Hepatocyte (in vitro differentiated cells): ENCODE results near the gene BCAS3. TPM values are rescaled to one million over a fixed set of nuclear protein-coding genes. Genes with fewer than 3 reads are reported as not detected.

Experiments used
- DNase-seq: peaks from one replicate; pipeline ENCODE4 v3.0.0-alpha.2; 2016; ENCODE audit warnings: low spot score
- H2AFZ ChIP-seq: fragments of 200-600 bp; sonication (generic); 2 replicates; pipeline ENCODE4 v1.6.0; 2016; ENCODE audit warnings: antibody characterized with exemption, mild to moderate bottlenecking
- H3K27ac ChIP-seq: fragments of 200-600 bp; sonication (generic); 2 replicates; pipeline ENCODE4 v1.5.1; 2016; ENCODE audit warnings: mild to moderate bottlenecking
- H3K27me3 ChIP-seq: fragments of 200-600 bp; sonication (generic); 2 replicates; pipeline ENCODE4 v1.6.1; 2016
- H3K36me3 ChIP-seq: fragments of 200-600 bp; sonication (generic); replicated peaks from 2 replicates; pipeline ENCODE4 v1.5.1; 2016; ENCODE audit warnings: low read depth; ENCODE audit not compliant: insufficient read depth
- H3K4me1 ChIP-seq: fragments of 200-600 bp; sonication (generic); 2 replicates; pipeline ENCODE4 v1.5.1; 2016; ENCODE audit warnings: mild to moderate bottlenecking, moderate library complexity; ENCODE audit not compliant: insufficient read depth
- H3K4me2 ChIP-seq: fragments of 200-600 bp; sonication (generic); 2 replicates; pipeline ENCODE4 v1.6.0; 2016
- H3K4me3 ChIP-seq: fragments of 200-600 bp; sonication (generic); 2 replicates; pipeline ENCODE4 v1.5.1; 2016; ENCODE audit warnings: mild to moderate bottlenecking
- H3K79me2 ChIP-seq: fragments of 200-600 bp; sonication (generic); 2 replicates; pipeline ENCODE4 v1.6.0; 2017; ENCODE audit warnings: mild to moderate bottlenecking
- H3K9me2 ChIP-seq: fragments of 200-600 bp; sonication (generic); replicated peaks from 2 replicates; pipeline ENCODE4 v1.6.0; 2017; ENCODE audit warnings: mild to moderate bottlenecking; ENCODE audit not compliant: insufficient read depth
- H3K9me3 ChIP-seq: fragments of 200-600 bp; sonication (generic); 2 replicates; pipeline ENCODE4 v1.5.1; 2016; ENCODE audit warnings: low read depth, mild to moderate bottlenecking
- H4K20me1 ChIP-seq: fragments of 200-600 bp; sonication (generic); 2 replicates; pipeline ENCODE4 v1.6.0; 2016; ENCODE audit warnings: mild to moderate bottlenecking; ENCODE audit not compliant: insufficient read depth, poor library complexity, severe bottlenecking
- EZH2 ChIP-seq: fragments of 200-600 bp; sonication (generic); IDR thresholded peaks from 2 replicates; pipeline ENCODE4 v1.6.1; 2016; ENCODE audit warnings: antibody characterized with exemption, mild to moderate bottlenecking, borderline replicate concordance
- EZH2phosphoT487 ChIP-seq: fragments of 200-600 bp; sonication (generic); IDR thresholded peaks from one replicate; pipeline ENCODE4 v1.6.1; 2018; ENCODE audit warnings: antibody characterized with exemption, mild to moderate bottlenecking, low read depth, moderate library complexity; ENCODE audit not compliant: unreplicated experiment, severe bottlenecking
- WGBS: methylation state at CpG from one replicate; pipeline ENCODE4 v1.1.6; 2016; ENCODE audit warnings: low lambda C conversion rate; ENCODE audit errors: missing lambda C conversion rate; 5-methylcytosine and 5-hydroxymethylcytosine counted together
- polyA plus RNA-seq: library from polyadenylated mRNA; unstranded; fragments of >200 nt; fragmentation: Nextera tagmentation; extraction: Ambion mirVana; gene quantifications from 2 replicates; pipeline ENCODE4 v1.2.1, GENCODE V29; 2016
- total RNA-seq: library from RNA; depleted of rRNA; stranded (reverse); fragments of >200 nt; gene quantifications from 2 replicates; pipeline ENCODE4 v1.2.3, GENCODE V29; 2014
- TF ChIP-seq, protein P1 (sequence below): fragments of 200-600 bp; sonication (generic); IDR thresholded peaks from 2 replicates; pipeline ENCODE4 v1.5.1; 2016; ENCODE audit warnings: antibody characterized with exemption, mild to moderate bottlenecking; ENCODE audit not compliant: poor library complexity

Gene BCAS3
- total and polyA plus RNA-seq, 2 experiments from 2014 or later, result 16.5 to 58.8 TPM

DNA sequence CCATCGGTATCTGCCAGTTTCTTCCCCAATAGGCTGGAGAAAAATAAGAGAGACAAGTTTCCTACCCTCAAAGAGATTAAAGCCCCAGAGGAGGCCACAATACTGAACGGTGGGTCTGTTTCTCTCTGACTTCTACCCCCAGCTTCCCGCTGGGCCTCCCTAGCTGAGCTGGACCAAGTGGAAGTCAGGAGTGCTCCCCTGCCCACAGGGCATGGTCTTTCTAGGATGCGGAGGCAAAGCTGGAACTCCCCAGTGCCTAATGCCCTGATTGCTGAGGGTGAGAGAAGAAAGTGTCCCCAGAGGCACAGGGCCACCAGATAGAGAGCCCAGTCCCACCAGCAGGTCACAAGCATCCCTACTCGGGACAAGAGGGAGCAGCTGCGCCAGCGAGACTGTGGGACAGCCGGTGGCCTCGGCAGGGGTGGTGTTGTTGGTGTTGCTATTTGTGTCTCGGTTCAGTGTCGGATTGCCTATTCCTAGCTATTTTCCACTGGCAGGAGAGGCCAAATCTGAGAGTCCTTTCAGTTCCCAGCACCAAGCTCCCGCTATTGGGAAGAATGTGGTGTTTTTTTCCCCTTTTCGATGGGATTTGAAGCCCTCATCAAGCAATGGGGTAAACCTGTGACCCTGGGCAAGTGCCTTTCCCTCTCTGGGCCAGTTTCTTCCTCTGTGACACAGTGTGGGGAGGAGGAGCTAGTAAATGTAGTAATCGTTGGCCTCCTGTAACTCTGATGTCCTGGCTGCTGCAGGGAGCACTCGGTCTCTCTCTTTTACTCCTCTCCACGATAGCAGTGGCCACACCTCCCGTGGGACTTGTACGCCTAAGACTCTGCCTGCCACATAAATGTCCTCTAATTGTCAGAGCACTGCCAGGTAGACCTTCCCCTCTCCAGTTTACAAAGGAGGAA lies 699.5 kb downstream of the BCAS3 start:
- Histone ChIP-seq H3K36me3 (no peaks in the 10 kb centered on the region), H3K4me3 (no peak overlapping the region), H4K20me1 (no peaks in the 10 kb centered on the region), H2AFZ (no peak overlapping the region), H3K4me2 (no peak overlapping the region), H3K9me2 (no peaks in the 10 kb centered on the region), H3K79me2 (no peaks in the 10 kb centered on the region), H3K27ac (no peak overlapping the region), H3K27me3 (no peaks in the 10 kb centered on the region), H3K4me1 (no peaks in the 10 kb centered on the region), H3K9me3 (no peaks in the 10 kb centered on the region)
- no peak for DNase-seq
- TF ChIP-seq, protein P1, sequence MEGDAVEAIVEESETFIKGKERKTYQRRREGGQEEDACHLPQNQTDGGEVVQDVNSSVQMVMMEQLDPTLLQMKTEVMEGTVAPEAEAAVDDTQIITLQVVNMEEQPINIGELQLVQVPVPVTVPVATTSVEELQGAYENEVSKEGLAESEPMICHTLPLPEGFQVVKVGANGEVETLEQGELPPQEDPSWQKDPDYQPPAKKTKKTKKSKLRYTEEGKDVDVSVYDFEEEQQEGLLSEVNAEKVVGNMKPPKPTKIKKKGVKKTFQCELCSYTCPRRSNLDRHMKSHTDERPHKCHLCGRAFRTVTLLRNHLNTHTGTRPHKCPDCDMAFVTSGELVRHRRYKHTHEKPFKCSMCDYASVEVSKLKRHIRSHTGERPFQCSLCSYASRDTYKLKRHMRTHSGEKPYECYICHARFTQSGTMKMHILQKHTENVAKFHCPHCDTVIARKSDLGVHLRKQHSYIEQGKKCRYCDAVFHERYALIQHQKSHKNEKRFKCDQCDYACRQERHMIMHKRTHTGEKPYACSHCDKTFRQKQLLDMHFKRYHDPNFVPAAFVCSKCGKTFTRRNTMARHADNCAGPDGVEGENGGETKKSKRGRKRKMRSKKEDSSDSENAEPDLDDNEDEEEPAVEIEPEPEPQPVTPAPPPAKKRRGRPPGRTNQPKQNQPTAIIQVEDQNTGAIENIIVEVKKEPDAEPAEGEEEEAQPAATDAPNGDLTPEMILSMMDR, result no peak
- TF ChIP-seq EZH2phosphoT487 (no peak), EZH2 (no peak)
- 92% methylated on average over 18 of the region's 18 CpGs for WGBS

DNA sequence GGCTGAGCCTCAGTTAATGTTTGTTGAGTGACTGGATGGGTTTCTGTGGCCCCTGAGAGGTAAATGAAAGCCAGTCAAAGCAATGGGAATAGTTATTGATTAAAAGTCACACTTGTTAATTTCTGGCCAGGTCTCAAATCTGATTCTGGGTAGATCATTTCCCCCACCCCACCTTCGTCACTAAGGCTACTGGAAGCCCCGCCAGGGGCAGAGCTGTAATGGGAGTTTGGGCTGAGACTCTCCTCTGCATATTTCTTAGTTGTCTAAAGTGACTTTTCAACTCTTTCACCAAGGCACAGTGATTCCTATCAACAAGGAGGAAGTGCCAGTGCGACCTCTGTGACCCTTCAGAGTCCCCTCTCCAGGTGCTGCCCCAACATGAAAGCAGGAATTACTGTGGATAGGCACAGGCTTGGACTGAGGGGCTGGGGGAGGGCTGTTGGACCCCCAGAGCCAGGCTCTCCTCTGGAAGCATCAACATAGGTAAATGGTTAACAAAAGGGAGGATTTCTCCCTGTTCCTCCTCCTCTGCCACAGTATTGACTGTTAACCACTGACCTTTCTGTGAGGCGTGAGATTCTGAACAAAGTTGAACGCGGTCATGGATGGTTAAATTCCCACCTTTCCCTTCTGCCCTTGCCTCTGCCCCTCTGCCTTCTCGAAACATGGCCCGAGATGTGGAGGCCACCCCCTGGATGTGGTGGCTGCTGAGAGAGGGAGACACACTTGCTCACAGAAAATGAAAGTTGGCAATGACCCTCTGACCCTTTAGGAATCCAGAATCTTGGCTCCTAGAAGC lies 701.2 kb downstream of the BCAS3 start:
- Histone ChIP-seq H3K4me1 (peaks cover 11% of the 10 kb centered on the region), H3K79me2 (no peaks in the 10 kb centered on the region), H3K9me2 (no peaks in the 10 kb centered on the region), H3K9me3 (no peaks in the 10 kb centered on the region), H2AFZ (no peak overlapping the region), H3K27me3 (no peaks in the 10 kb centered on the region), H4K20me1 (no peaks in the 10 kb centered on the region), H3K4me3 (no peak overlapping the region), H3K4me2 (no peak overlapping the region), H3K27ac (no peak overlapping the region), H3K36me3 (no peaks in the 10 kb centered on the region)
- TF ChIP-seq EZH2, result no peak
- TF ChIP-seq EZH2phosphoT487, result no peak
- TF ChIP-seq, protein P1, result no peak
- WGBS, result 79% methylated on average over 8 of the region's 8 CpGs
- no peak for DNase-seq

DNA sequence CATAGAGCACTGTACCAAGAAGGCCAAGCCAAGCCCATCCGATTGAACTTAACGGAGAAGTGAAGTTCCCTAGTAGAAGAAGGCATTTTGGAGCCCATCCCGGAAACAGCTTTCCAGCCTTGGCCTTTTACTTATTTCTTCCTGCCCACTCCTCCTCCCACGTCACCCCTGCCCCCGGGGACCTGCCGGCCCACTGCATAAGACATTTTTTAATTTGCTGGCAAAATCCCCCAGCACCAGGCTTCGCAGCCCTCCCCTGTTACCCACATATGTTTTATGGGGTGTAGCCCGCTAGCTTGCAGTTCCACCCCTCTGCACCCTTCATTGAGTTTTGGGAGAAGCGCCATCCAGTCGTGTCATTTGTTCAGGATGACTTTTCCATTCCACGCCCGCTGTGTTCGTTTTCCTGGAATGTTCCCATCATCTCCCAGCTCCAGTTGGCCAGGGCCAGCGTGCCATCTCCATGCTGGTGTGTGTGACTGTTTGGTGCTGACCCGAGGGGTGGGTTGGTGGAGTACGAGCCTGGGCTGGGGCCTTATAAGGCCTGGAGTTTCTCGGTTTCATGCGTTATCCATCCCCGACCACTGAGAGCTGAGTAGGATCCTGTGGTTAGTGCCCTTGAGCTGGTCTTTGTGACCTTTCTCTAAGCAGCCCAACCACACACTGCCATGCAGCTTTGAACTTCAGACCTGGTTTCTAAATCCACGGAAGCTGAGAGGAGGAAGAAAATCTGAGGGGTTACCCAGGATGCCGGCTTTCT lies 702.0 kb downstream of the BCAS3 start:
- WGBS, result 93% methylated on average over 21 of the region's 21 CpGs
- H3K4me1 ChIP-seq, result peaks cover 19% of the 10 kb centered on the region
- no peak for TF ChIP-seq EZH2
- no peak for DNase-seq
- no peak overlapping the region for H3K27ac ChIP-seq
- no peaks in the 10 kb centered on the region for H3K9me3 ChIP-seq
- H3K27me3 ChIP-seq, result no peaks in the 10 kb centered on the region
- H3K36me3 ChIP-seq, result no peaks in the 10 kb centered on the region
- no peaks in the 10 kb centered on the region for H3K9me2 ChIP-seq
- H2AFZ ChIP-seq, result no peak overlapping the region
- no peak overlapping the region for H3K4me2 ChIP-seq
- H3K4me3 ChIP-seq, result no peak overlapping the region
- no peaks in the 10 kb centered on the region for H3K79me2 ChIP-seq
- H4K20me1 ChIP-seq, result no peaks in the 10 kb centered on the region
